Measurements from ENCODE around the gene DCPS.
"Not testable (repeated sequence)": the region's sequence is repeated elsewhere in the genome, so short reads cannot be mapped to it uniquely, and the experiment has no call there.

Gene DCPS

DNA sequence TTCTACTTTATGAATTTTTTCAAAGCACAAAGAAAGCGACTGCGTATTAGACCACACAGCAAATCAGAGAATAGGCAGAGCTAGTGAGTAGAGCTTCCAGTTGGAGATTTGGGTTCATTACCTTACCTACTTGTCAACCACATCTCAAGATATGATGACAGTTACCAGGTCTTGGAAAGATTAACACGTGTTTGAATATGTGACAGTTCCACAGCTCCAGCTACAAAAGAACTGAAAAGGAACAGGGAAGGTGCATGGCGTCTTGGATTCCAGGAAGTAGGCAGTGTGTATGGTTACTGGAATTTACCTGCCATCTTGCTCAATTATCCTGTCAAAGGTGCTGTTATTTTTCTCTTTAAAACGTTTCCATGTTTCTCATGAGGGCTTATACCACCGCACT, 15.6 kb upstream of the DCPS start:
- DNase-seq (ENCODE audit: low spot score) = no peak

DNA sequence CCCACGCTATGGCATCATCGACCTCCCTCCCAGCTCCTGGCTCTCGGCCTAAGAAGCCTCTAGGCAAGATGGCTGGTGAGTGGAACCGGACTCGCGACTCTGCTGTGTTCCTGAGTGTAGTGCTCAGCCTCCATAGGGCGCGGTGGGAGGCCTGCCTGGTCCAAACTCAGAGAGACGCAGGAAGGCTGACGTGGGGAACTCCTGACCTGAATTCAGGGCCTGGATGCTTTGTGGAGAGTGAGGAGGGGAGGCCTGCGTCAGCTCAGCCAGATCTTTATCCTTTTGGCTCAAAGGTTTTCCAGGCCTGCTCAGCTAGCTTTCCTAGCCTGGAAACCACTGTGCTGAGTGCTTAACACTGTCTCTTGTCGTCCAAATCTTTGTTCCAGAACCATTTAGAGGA, 13.0 kb upstream of the DCPS start:
- DNase-seq (ENCODE audit: low spot score) = no peak

DNA sequence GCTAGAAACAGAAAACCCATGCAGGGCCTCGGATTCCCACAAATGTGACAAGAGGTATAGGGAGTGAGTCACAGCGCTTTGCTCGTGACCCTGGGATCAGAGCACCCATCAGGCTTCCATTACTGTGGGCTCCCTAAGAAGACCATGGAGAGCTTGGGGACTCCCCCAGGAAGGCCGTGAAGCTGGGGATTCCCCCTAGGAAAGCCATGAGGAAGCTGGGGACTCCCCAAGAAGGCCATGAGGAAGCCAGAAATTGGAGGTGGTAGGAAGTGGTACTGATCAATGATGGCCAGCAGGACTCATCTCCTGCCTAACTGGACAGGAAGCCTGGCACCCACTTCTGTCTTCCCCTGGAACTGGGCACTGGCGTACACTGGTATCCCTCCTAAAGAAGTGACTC, 10.1 kb upstream of the DCPS start:
- DNase-seq (ENCODE audit: low spot score) = no peak

DNA sequence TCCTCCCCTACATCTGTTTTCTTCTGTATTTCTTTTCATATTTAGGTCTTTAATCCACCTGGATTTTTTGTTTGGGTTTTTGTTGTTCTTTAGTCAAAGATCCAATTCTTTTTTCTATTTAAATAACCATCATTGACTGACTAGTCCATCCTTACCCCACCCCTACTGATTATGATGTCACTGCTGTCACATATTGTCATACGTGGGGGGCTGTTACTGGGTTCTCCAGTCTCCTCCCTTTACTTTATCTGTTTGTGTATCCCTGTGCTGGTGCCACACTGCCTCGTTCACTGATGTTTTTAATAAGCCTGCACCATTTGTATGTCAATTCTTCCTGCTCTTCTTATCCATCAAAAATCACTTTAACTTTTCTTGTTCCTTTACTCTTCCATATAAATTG, 6.9 kb upstream of the DCPS start:
- DNase-seq (ENCODE audit: low spot score) = no peak

DNA sequence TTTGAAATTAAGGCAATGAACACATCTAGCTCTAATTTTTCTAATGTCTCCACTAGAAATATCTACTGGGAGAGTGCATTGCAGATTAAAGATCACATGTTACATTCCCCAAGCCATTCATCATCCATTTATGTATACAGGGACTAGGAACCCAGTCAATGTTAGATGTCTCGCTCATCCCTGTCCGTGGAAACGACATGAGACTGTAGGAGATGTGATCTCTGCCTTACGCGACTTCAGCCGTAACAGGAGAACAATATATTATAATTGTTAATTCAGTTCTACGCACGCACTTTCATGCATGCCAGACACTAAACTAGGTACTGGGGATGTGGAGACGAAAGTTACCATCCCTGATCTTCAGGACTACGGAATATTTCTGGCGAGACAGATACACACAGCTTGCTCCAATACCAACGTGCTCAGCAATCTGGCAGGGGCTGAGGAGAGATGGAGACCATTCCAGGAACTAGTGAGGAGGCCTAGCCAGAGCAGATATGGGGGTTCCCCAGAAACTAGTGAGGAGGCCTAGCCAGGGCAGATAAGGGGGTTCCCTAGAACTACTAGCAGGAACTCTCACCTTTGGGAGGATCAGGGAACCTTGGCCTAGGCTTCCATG, 706 bp downstream of the DCPS start:
- DNase-seq (ENCODE audit: low spot score) = no peak

DNA sequence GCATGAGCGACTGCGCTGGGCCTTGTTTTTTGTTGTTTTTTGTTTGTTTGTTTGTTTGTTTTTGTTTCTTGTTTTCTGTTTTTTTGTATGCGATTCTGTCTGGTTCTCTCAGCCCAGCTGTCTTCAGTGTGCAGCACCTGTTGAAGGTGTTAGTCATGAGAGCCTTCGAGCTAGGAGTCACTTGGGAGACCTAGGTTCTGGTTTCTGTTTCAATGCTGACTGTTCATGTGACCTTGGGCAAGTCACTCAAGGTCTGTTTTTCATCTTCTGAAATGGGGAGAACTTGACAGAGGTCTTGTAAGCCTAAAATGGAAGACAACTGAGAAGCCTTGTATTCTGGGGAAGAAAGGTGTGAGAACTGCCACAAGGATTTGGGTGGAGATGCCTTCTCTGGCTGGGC, 1.8 kb downstream of the DCPS start:
- DNase-seq (ENCODE audit: low spot score) = no peak

DNA sequence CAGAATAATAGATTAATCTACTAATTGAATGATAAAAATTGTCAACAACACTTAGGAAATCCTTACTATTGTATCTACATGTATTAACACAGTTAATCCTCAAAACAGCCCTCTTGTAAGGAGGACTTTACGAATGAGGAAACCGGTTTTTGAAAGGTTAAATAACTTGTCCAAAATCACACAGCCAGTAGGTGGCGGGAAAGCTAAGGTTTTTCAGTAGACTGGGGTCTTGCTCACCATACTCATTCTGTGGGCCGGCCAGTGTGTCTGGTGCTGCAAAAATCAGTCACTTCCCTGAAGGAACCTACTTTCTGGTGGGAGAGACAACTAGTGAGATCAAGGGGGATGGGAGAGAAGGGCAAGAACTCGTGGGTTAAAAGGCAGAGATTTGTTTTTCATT, 3.8 kb downstream of the DCPS start:
- DNase-seq (ENCODE audit: low spot score) = no peak

DNA sequence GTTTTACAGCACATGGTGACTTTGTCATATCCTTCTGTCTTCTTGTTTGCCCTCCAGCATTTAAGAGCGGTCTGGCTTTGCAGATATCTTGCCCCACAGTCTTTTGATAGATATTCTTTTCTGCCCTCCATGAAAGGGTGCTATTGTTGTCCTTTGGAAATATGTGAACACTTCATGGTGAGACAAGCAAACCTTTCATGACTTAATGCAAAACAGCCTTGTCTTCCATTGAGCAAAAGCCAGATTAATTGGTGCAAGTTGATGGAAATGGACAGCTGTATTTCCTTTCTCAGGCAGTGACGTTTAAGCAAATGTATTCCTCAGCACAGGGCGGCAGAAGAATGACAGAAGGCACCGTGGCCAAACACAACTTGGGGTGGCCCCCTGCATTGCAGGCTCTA, 4.4 kb downstream of the DCPS start:
- no peak for DNase-seq (ENCODE audit: low spot score)

DNA sequence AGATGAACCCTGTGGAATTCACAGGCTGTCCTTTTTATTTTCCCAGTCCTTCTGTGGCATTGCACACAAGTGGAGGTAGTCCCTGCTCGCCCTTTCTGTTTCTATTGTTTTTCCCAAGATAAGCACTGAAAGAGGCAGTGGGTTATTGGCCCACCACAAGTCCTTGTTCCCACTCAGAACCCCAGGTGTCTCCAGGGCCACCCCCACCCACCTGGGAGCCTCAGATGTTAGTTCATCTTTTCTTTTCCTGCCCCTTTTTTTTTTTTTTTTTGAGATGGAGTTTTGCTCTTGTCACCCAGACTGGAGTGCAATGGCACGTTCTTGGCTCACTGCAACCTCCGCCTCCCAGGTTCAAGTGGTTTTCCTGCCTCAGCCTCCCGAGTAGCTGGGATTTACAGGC, 4.9 kb downstream of the DCPS start:
- not testable (repeated sequence) for DNase-seq (ENCODE audit: low spot score)

DNA sequence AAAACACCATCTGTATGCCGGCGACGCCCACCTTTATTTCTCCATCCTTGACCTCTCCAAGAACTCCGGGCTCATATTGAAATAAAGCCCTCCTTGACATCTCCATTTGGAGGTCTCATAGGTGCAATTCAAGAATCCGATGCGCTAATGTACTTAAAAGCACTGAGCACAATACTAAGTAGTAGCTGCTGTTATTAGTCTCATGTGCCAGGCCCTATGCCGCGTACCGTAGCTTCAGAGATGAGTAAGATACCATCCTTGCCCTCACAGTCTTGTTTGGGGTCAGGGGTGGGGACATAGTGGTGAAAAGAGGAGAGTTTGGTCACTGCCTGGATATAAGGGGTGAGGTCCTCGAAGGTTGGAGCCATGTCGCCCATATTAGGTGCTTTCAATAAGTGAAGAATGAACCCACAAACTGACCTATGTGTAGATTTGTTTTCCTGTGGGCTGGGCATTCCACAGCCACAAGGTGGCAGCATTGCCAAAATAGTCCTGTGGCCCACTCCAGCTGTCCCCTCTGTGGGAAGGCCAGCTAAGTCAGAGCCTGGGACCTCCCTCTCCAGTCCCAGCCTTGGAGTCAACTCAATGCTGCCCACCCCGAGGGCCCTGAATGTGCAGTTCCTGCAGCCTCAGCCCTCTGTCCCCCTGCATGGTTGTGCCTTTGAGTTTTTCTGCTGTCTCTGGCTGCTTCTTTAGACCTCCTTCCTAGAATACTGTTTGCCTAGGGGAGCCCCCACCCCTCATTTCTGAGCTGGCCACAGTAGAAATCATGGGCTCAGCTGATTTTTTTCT, 6.5 kb downstream of the DCPS start:
- peak; percentile 81 for DNase-seq (ENCODE audit: low spot score)

DNA sequence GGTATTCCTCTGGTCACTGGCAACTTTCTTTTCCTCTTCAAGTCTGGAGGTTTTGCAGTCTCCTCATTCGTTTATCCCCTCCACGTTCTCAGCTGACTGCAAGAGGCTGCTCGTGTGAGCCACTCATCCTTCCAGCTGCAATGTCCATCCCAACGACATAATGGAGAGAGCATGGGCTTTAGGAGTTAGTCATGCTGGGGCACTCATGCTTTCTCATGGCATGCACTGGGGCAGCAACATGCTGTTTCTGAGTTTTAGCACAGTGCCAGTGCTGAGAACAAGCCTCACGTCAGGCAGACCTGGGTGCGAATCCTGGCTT, 7.1 kb downstream of the DCPS start:
- DNase-seq (ENCODE audit: low spot score) = no peak

DNA sequence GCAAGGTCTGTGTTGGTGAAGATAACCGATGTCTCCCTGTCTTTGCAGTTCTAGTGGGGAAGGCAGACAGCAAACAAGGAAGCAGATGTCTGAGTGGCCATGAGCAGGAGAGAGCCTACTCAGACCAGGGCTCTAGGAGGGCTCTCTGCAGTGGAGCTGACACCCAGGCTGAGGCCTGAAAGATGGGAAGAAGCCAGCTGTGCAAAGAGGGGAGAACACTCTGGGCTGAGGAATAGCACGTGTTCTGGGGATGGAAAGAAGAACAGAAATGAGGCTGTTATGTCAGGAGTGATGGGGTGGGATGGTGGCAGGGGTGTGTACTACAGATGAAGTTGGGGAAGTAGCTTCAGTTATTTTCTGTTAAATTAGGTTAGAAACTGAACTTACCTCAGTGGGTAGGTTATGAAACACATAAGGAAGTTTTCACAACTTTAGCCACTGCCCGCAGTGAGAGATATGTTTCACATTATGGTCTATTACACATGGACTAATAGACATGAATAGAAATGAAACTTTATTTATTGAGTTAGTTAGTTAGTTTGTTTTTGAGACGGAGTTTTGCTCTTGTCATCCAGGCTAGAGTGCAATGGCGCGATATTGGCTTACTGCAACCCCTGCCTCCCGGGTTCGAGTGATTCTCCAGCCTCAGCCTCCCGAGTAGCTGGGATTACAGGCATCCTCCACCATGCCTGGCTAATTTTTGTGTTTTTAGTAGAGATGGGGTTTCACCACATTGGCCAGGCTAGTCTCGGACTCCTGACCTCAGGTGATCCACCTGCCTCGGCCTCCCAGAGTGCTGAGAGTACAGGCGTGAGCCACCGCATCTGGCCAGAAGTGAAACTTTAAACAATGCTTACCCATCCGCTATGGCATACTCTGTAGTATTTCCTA, 7.8 kb downstream of the DCPS start:
- DNase-seq (ENCODE audit: low spot score) = no peak

DNA sequence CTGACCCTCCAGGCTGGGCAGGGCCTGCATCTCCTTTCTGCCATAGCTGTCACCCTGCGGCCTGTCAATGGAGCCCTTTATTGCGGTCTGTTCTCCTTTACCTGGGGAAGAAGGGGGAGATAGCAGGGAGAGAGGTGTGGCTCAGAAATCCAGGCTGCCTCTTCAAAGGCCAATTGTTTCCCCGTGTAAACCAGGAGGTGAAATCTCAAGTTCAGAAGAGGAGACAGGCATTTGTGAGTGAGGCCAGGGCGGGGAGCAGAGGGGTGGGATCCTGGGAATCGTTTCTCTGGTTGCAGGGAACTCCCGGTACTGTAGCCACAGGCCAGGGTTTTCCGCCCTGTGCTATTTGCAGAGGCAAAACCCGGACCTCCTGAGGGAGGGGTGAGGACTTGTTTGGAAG, 9.1 kb downstream of the DCPS start:
- no peak for DNase-seq (ENCODE audit: low spot score)

DNA sequence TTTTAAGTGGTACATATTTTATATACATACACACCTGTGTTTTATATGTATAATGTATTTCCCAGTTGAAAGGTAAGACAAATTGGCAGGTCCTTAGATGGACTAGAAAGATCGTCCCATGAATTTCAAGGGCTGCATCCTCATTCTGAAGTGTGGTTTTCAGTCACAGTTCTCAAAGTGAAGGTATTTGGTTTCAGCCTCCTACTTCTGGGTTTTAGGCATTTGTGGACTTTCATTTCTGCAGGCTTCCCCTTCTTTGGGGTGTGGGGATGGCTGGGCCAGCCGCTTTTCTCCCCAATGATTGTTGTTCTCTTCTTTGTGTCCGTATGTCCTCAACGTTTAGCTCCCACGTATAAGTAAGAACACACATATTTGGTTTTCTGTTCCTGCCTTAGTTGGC, 10.0 kb downstream of the DCPS start:
- DNase-seq (ENCODE audit: low spot score) = no peak

DNA sequence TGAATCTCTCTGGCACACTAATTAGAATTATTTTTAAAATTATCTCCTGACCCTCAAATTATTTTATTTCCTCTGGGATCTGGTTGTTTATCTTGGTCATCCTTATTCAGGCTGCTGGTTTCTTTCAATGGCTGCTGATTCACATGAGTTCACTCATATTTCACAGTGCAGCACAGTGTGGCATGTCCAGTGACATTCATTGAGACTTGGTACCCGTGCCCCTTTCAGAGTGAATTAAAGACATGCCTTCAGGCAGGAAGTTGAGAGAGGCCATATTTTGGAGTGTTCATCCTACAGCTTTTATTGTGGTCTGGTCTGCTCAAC, 13.5 kb downstream of the DCPS start:
- no peak for DNase-seq (ENCODE audit: low spot score)

DNA sequence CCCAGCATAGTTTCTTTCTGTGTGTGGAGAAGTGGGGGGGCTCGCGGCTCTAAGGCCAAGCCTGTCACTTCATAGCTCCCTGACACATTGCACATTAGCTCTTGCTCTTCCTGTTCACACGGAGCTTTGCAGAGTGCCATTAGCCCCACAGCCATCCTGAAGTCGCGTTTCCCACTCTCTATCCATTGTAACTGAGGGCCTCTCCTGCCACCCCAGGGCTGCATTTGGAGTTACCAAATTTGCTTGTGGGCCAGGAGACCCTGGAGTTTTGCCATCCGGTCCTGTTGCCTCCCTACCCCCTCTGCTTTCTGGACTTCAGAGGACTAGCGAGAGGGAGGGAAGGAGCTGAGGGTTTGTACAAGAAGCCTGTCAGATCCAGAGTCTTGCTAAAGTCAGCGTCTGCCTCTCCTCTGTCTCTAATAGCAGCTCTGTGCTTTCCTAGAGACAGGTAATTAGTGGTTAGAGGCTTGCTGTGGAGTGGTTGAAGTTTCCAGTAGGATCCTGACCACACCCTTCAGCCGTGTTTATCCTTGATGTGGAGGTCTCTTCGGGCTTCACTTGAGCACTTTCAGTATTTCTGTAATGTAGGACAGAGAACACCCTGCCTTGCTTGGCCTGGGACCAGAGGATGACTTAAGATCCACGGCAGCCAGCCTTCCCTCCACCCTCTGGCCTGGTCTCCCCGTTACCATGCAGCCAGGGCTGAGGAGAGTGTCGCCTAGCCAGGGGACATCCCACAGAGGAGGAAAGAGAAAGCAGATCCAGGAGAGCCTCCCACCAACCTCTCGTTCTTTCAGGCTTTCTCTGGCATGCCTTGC, 14.1 kb downstream of the DCPS start:
- DNase-seq (ENCODE audit: low spot score) = peak; percentile 83

DNA sequence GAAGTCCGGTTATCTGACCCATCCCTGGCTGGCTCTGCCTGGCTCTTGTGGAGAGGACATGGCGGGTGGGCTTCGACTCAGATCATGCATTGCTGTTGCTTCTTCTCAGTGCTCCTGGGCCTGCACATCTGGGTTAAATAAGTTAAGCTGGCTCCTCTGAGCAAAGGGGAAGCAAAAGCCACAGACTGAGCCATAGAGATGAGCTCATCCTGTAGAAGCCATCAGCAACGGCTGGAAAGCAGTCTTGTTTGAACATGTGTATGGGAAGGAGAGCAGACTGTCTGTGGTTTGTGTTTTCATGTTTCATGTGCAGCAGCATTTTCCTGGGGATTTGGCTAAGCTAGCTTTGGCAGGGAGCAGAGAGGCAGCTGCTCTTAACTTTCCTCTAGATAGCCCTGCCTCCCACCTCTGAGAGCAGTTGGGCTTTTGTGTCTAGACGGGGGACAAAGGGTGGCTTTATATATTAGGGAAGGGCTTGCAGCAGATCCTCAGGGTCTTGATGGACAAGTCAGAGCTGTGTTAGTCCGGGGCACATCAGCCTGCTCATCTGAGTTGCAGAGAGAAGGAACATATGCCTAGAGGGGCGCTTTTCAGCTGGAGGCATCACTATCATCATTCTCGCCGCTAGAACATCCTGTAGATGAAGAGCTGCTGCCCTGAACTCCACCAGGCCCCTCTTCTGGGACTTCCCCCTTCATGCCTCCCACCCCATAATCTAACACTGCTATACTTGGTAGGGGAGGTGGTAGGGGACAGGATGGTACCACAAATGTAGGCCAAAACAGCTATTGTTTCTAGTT, 14.9 kb downstream of the DCPS start:
- peak; percentile 87 for DNase-seq (ENCODE audit: low spot score)

DNA sequence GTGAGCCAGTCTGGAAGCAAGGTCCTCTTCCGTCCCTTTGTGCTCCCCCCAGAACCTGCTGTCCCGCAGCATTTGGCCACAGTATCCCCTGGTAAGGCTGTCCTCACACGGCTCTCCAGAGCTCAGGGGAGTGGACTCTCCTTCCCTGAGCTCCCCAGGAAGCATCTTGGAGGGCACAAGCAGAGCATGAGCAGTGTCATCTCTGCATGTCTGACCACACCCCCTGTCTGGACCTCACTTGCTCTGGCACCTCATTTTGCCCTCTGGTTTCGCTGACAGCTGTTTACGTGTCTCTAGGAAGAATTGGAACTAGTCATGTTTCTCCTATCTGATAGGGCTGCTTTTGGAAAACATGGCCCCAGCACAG, 15.5 kb downstream of the DCPS start:
- DNase-seq (ENCODE audit: low spot score) = no peak

DNA sequence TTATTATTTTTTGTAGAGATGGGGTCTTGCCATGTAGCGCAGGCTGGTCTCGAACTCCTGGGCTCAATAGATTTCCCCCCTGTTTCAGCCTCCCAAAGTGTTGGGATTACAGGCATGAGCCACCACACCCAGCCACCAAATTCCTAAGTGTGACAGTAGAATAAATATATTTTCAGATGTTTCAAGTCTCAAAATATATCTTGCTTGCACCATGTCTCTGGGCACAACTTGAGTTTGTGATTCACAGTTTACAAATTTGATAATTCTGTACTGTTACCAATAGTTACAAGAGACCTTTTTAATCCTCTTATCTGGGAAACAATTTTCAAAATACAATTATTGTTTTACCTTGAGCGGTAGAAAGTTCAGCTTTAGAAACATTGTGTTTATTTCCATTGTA, 19.1 kb downstream of the DCPS start:
- DNase-seq (ENCODE audit: low spot score) = no peak

DNA sequence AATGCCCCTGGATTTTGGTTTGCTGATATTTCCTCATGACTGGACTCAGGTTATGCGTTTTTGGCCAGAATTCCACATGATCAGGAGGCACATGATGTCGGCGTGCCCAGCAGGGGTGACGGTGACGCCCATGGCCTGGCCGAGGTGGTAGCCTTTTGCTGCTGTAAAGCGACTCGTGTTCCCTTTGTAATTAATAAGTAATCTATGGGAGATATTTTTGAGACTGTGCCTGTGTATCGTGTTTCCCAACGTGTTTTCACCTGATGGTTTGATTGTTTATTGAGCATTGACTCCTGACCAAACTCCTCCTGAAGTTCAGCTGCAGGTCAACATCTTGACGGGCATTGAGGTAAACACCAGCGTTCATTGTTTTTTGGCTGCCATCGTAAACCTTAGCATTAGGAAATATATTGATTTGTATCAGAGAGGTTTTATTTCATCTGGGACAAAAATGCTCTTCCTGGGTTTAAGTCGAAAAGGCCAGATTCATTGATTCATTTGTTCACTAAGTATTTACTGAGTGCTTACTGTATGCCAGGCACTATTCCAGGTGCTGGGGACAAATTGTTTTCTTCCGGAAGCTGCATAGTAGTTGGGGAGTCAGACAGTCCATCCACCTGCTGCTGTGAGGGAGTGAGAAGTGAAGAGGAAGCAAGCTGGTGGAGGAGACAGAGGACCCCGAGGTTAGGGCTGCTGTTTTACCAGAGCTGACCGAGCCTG, 23.6 kb downstream of the DCPS start:
- no peak for DNase-seq (ENCODE audit: low spot score)

DNA sequence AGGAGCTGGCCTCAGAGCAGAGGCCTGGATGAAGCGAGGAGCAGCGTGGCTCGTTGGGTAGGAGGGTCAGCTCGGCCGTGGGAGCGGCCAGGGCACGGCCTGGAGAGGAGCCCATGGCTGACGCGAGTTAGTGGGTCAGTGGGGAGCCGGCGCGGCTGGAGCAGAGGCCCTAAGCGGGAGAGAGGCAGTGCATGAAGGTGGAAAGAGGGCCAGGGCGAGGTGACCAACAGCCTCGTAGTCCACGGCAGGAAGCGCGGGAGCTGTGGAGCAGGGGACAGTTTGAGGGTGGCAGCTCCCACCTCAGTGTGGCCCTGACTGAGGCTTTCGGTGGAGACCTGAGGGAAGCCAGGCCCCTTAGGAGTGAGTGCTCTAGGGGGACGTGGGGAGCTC, 24.1 kb downstream of the DCPS start:
- no peak for DNase-seq (ENCODE audit: low spot score)
